Measurements from ENCODE around the gene TMEM239.
A peak's percentile ranks its signal among the peaks of the same experiment; 100 is the strongest.
"Not testable (repeated sequence)": the region's sequence is repeated elsewhere in the genome, so short reads cannot be mapped to it uniquely, and the experiment has no call there.

The TMEM239 gene

GRCh38 chr20:2799688-2800520 lies 16.3 kb upstream of the TMEM239 start:
- DNase-seq (ENCODE audit: low read depth): no peak

DNA sequence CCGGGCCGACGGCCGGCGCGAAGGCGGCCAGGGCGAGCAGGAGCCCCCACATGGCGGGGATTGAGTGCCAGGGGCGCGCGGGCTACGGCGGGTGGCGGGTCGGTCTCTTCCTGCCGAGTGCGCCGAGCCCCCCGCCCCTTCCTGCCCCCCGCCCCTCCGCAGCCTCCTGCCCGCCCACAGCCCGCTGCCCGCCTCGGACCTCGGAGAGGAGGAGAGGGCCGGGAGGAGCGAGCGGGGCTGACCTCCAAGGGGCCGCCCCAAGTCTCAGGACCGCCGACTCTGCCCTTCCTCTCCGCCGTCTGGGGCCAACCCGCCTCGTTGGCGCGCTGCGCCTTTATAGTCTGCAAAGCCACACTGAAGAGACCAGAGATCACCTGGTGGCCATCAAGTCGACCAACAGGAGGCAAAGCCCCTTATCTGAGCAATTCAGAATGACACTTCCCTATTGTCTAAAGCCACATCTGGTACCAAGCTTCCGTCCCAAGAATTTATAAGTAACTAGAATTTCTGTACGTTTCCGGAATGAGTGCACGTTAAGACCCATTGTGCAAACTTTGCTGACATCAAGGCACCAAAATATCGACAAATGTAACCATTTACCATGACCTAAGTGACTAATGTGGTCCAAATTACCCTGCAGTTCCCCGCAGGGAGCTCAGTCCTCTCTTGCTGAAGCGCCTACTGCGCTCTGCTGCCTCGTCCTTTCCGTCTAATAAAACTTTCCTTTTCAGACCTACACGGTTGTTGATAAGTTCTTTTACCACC lies 15.5 kb upstream of the TMEM239 start, which contains the start of gene CPXM1:
Gene CPXM1, minus strand, starts transcription at position 107 of the 765 bp plus-strand sequence. Its CDS starts 55 bp downstream, at position 52.
- no peak for DNase-seq (ENCODE audit: low read depth)

DNA sequence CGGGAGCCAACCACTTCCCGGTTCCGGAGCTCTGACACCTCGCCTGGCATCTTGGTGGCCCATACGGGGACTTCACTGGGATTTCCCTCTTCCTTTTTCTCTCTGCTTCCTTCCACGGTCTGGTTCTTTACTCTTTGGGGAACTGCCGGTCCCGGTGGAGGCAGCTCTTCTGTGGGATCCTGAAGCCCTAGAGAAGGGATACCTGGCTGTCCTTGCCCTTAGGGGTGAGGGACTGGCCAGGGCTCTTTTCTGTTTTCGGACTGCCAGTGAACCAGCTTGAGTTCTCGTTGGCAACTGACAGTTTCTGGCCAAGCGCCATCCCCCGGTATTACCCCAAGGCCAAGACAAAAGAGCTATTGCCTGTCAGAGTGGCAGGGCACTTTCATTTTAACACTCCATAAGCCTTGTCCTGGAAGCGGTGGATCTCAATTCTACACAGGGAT lies 14.9 kb upstream of the TMEM239 start:
- no peak for DNase-seq (ENCODE audit: low read depth)

DNA sequence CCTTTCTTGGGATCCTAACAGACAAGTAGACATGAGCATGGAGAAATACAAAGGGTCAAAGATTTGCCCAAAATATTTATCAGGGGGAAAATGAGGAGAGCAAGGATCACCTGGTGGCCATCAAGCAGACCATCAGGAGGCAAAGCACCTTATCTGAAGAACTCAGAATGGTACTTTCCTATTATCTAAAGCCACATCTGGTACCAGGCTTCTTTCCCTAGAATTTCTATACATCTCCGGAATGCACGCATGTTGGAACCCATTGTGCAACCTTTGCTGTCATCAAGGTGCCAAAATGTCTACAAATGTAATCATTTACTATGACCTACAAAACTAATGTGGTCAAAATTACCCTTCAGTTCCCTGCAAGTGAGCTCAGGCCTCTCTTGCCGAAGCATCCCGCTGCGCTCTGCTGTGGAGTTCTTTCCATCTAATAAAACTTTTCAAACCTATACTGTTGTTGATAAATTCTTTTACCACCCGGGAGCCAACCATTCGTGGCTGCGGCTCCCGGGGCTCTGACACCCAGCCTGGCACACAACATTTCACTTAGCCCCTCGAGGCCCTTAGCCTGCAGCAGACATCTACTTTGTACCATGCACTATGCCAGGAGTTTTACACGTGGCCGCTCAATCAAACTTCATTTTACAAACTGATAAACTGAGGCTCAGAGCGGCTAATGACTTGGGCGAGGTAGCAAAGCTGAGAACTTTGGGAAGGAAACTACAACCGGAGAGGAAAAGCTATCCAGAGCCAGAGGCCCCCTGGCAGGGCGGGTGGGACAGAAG lies 11.9 kb upstream of the TMEM239 start:
- no peak for DNase-seq (ENCODE audit: low read depth)

- DNase-seq (ENCODE audit: low read depth): no peak
Measured at GRCh38 chr20:2804852-2805688, 11.1 kb upstream of the TMEM239 start.

- no peak for DNase-seq (ENCODE audit: low read depth)
Measured at GRCh38 chr20:2805689-2806350, 10.3 kb upstream of the TMEM239 start.

- no peak for DNase-seq (ENCODE audit: low read depth)
Measured at GRCh38 chr20:2806351-2806701, 9.8 kb upstream of the TMEM239 start.

DNA sequence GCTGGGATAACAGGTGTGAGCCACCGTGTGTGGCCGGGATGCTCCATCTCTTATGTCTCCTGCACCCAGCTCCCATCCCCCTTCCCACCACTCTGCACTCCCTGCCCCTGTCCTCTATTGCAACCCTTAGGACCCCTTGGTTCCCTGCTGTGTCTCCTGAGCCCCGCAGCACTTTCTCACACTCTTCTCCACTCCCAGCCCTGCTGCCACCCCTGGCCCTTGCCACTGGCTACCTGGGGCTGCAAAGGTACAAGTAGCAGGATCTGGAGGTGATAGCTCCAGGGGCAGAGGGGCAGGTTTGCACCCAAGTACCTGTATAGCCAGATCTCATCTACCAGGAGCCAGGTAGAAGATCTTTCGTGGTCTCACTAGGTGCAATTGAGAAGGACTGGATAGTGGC lies 9.1 kb upstream of the TMEM239 start:
- no peak for DNase-seq (ENCODE audit: low read depth)

DNA sequence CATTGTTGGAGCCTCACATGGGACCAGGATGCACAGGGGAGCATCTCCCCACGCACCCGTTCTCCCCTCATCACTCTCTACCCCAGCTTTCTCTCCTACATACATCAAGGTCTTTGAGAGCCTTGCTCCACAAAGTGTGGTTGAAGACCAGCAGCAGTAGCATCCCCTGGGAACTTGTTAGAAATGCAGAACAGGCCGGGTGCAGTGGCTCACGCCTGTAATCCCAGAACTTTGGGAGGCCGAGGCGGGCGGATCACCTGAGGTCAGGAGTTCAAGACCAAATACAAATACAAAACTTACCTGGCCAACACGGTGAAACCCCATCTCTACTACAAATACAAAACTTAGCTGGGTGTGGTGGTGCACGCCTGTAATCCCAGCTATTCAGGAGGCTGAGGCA lies 8.2 kb upstream of the TMEM239 start:
- not testable (repeated sequence) for DNase-seq (ENCODE audit: low read depth)

GRCh38 chr20:2809690-2810089 lies 6.5 kb upstream of the TMEM239 start:
- DNase-seq (ENCODE audit: low read depth): no peak

DNA sequence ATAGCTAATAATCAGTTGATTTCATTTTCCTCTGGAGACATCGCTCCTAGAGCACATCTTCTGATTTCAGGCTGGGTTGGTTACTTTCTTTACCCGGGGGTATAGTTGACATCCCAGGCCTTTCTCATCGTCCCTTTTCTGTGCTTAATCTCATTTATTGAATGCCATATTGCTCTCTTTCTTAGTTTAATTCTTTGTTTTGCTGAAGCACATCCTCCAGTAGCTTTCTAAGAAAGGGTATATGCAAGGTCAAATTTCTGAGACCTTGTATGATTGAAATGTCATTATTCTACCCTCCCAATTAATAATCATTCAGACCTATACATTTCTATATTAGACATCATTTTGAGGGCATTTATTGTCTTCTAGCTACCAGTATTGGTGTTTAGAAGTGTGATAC lies 4.0 kb upstream of the TMEM239 start:
- DNase-seq (ENCODE audit: low read depth): no peak

DNA sequence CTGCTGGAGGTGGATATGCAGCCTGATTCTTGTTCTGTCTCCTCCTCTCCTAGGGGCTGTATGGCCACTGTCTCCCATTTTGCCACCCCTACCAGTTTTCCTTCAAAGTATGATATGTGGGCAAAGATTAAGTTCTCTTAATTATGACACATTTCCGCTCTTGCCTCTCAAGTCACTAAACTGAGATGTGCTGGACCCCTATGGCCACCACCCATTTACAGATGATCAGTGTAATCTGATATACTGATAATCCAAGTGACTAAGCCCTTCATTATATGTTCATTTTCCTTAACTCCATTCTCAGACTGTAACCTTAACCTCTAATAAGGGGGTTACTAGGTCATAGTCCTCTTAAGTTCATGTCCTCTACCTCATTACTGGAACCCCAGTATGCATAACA lies 2.1 kb upstream of the TMEM239 start:
- DNase-seq (ENCODE audit: low read depth): no peak

DNA sequence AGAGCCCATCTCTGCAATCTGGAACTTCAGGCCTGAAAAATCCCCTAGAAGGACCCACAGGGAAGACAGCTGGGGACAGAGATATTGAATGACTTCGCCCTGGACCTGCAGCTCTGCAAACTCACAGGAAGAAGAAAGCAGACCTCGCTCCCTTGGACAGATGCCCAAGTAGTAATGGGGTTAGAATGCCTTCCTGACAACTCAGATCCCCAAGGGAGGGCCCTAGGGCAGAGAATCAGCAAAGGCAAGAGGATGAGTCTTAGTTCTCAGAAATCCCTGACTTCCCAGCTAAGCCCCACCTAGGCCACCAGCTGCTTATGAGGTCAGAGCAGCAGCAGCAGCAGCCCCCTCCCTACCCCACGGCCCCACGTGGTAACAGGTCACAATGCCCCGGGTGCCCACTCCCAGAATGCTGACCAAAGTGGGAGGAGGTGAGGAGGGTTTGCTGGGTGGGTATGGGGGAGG lies 1.5 kb upstream of the TMEM239 start, which contains the start of gene C20orf141:
Gene C20orf141, plus strand, starts transcription at position 401 of the 465 bp plus-strand sequence. CDS start 198 bp downstream, outside the sequence.
- peak; percentile 98 for DNase-seq (ENCODE audit: low read depth)

- no peak for DNase-seq (ENCODE audit: low read depth)
Measured at GRCh38 chr20:2815242-2815900, 793 bp upstream of the TMEM239 start.

GRCh38 chr20:2816583-2817340 lies 598 bp downstream of the TMEM239 start:
- no peak for DNase-seq (ENCODE audit: low read depth)

DNA sequence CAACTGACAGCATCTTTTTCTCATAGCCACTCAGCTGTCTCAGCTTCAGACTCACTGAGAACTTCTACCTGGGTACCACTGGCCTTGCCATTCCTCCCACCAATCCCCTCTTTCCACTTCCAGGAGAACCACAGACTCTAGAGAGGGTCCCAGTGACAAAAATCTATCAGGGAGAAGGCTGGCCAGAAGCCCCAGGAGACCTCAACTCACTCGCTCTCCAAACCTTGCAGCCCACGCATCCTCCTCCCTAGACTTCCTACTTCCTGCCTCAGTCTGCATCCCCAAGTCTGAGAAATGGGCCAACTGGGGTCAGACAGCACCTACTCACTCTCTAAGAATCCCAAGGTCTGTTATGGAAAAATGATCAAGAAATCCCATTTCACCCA lies 1.2 kb downstream of the TMEM239 start:
- DNase-seq (ENCODE audit: low read depth): no peak

- DNase-seq (ENCODE audit: low read depth): no peak
Measured at GRCh38 chr20:2817891-2818595, 1.9 kb downstream of the TMEM239 start.

DNA sequence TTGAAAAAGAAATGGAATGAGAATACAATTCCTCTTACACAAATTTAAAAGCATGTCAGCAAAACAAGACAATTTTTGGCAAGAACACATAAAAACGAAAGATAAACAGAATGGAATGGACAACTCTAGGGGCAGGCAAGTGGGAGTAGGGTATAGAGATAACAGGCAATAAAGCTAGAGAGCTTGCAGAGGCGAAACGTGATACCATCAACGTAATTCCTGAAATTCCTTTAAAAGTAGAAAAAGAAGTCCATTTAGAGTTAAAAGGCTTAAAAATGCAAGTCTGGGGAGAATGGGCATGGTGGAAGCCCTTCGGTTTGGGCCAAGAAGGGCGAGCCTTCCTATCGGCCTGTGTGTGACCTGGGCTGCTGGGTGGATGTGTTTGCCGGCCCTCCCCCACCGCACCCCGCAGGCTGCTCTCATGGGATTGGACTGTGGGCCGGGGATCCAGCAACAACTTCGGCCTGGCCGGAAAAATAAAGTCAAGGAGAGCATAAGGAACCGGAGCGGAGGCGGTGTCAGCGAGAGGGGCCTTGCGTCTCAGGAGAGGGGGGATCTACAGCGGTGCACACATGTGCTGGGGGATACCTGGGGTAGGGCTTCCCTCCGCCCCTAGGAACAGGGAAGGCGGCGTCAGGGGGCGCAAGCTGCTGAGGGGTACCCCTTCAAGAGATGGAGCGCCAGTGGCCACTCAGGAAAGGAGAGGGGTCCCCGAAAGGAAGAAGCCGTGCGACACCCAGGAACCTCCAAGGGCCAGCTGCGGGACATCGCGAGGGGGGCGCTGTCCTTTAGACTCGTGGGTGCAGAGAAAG lies 4.1 kb downstream of the TMEM239 start:
- peak; percentile 60 for DNase-seq (ENCODE audit: low read depth)

All from iris pigment epithelial cell (primary cell).